Mesendoderm (in vitro differentiated cells): ENCODE results near the gene KLHL22.
A peak's percentile ranks its signal among the peaks of the same experiment; 100 is the strongest.

Experiments
- DNase-seq: peaks from one replicate; pipeline ENCODE4 v3.0.0; 2013
- H2AK5ac ChIP-seq: 2 replicates; pipeline ENCODE4 v1.6.1; 2013; ENCODE audit warnings: low read length, inconsistent platforms
- H2BK120ac ChIP-seq: 2 replicates; pipeline ENCODE4 v1.6.1; 2013; ENCODE audit warnings: low read depth, mild to moderate bottlenecking, low read length, moderate library complexity, mixed read lengths
- H2BK15ac ChIP-seq: replicated peaks from 2 replicates; pipeline ENCODE4 v1.6.1; 2013; ENCODE audit warnings: low read depth, mild to moderate bottlenecking, moderate library complexity
- H2BK5ac ChIP-seq: 2 replicates; pipeline ENCODE4 v1.6.1; 2013; ENCODE audit warnings: low read length, inconsistent platforms
- H3K18ac ChIP-seq: 2 replicates; pipeline ENCODE4 v1.6.1; 2013; ENCODE audit warnings: mild to moderate bottlenecking, low read length, mixed read lengths
- H3K23ac ChIP-seq: one replicate; pipeline ENCODE4 v1.6.1; 2013; ENCODE audit warnings: low read length
- H3K27ac ChIP-seq: 2 replicates; pipeline ENCODE4 v1.5.1; 2013; ENCODE audit warnings: low read depth, mild to moderate bottlenecking, inconsistent platforms, low read length, moderate library complexity
- H3K27me3 ChIP-seq: 2 replicates; pipeline ENCODE4 v1.6.1; 2013; ENCODE audit warnings: low read length, control low read depth, mild to moderate bottlenecking, inconsistent platforms; ENCODE audit not compliant: insufficient read depth, poor library complexity
- H3K36me3 ChIP-seq: 2 replicates; pipeline ENCODE4 v1.6.1; 2013; ENCODE audit warnings: low read length, inconsistent platforms; ENCODE audit not compliant: control insufficient read depth, insufficient read depth
- H3K4ac ChIP-seq: one replicate; pipeline ENCODE4 v1.6.1; 2013; ENCODE audit warnings: low read depth, mild to moderate bottlenecking, low read length, moderate library complexity
- H3K4me1 ChIP-seq: 2 replicates; pipeline ENCODE4 v1.6.1; 2013; ENCODE audit warnings: low read depth, low read length, inconsistent platforms; ENCODE audit not compliant: control insufficient read depth
- H3K4me2 ChIP-seq: 2 replicates; pipeline ENCODE4 v1.6.1; 2013; ENCODE audit warnings: low read length
- H3K4me3 ChIP-seq: 2 replicates; pipeline ENCODE4 v1.5.1; 2013; ENCODE audit warnings: mild to moderate bottlenecking, low read length
- H3K56ac ChIP-seq: one replicate; pipeline ENCODE4 v1.6.1; 2013; ENCODE audit warnings: low read length
- H3K79me1 ChIP-seq: 2 replicates; pipeline ENCODE4 v1.6.1; 2013; ENCODE audit warnings: low read length, inconsistent platforms
- H3K79me2 ChIP-seq: 2 replicates; pipeline ENCODE4 v1.6.1; 2013; ENCODE audit warnings: mild to moderate bottlenecking, low read length; ENCODE audit not compliant: control insufficient read depth, insufficient read depth
- H3K9ac ChIP-seq: 2 replicates; pipeline ENCODE4 v1.6.1; 2013; ENCODE audit warnings: low read length, inconsistent platforms
- H4K5ac ChIP-seq: one replicate; pipeline ENCODE4 v1.6.1; 2013; ENCODE audit warnings: low read length
- H4K8ac ChIP-seq: one replicate; pipeline ENCODE4 v1.6.1; 2013; ENCODE audit warnings: low read depth, mild to moderate bottlenecking, control low read depth, low read length, moderate library complexity
- WGBS: extraction: QIAGEN DNeasy Blood & Tissue Kit; methylation state at CpG from one replicate; pipeline ENCODE4 v1.1.7; 2013; ENCODE audit warnings: low lambda C conversion rate, missing lambda C conversion rate; ENCODE audit not compliant: insufficient coverage; ENCODE audit errors: extremely low coverage; 5-methylcytosine and 5-hydroxymethylcytosine counted together

The KLHL22 gene

DNA sequence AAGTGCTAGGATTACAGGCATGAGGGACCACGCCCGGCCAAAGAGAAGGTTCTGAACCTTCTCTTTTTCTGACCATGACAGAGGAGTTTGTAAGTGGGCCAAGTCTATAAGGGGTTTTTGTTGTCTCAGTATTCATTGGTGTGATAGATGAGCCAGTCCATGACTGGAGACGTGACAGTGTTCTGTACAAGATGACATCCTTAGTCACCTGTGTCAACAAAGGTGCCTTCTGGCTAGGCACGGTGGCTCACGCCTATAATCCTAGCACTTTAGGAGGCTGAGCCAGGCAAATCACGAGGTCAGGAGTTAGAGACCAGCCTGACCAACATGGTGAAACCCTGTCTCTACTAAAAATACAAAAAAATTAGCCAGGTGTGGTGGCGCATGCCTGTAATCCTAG, 4.2 kb upstream of the KLHL22 start:
- no peak for DNase-seq
- H2AK5ac ChIP-seq = no peak overlapping the region

DNA sequence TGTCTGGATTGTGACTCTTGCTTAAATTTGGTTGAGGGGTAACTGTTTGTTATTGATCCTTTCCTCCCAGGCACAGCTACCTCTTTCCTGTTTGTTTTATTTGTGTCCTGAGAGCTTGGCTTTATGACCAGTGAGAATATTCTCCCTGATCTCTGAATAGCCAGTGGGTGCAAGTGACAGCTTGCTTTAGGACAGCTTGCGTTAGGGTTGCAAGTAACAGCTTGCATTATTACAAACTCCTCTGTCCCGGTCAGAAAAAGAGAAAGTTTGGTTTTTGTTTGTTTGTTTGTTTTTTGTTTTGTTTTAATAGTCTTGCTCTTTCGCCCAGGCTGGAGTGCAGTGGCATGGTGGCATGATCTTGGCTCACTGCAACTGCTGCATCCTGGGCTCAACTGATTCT, 3.3 kb upstream of the KLHL22 start:
- no peak overlapping the region for H3K4me3 ChIP-seq
- no peak overlapping the region for H4K8ac ChIP-seq
- no peaks in the 10 kb centered on the region for H3K79me1 ChIP-seq
- no peak overlapping the region for H3K4me2 ChIP-seq
- H2AK5ac ChIP-seq = no peak overlapping the region
- H3K56ac ChIP-seq = no peak overlapping the region
- no peaks in the 10 kb centered on the region for H3K79me2 ChIP-seq
- H3K27me3 ChIP-seq = no peaks in the 10 kb centered on the region
- H2BK120ac ChIP-seq = no peak overlapping the region
- no peak overlapping the region for H2BK15ac ChIP-seq
- no peak overlapping the region for H3K23ac ChIP-seq
- no peak for DNase-seq
- no CpG with 5 or more reads among the region's 3 CpGs for WGBS
- H3K4me1 ChIP-seq = no peaks in the 10 kb centered on the region
- no peak overlapping the region for H3K18ac ChIP-seq
- no peak overlapping the region for H3K27ac ChIP-seq
- H3K9ac ChIP-seq = no peak overlapping the region
- H4K5ac ChIP-seq = no peak overlapping the region
- no peak overlapping the region for H2BK5ac ChIP-seq
- H3K4ac ChIP-seq = no peak overlapping the region
- no peaks in the 10 kb centered on the region for H3K36me3 ChIP-seq

More for the DNA sequence above, 4.2 kb upstream of the KLHL22 start:
- no CpG with 5 or more reads among the region's 7 CpGs for WGBS
- H3K4me3 ChIP-seq = no peak overlapping the region
- H2BK5ac ChIP-seq = no peak overlapping the region
- H3K27ac ChIP-seq = no peak overlapping the region
- H3K27me3 ChIP-seq = no peaks in the 10 kb centered on the region
- H3K23ac ChIP-seq = no peak overlapping the region
- no peak overlapping the region for H3K9ac ChIP-seq
- no peak overlapping the region for H3K18ac ChIP-seq
- no peaks in the 10 kb centered on the region for H3K36me3 ChIP-seq
- no peak overlapping the region for H3K4me2 ChIP-seq
- no peaks in the 10 kb centered on the region for H3K79me1 ChIP-seq
- no peaks in the 10 kb centered on the region for H3K79me2 ChIP-seq
- no peak overlapping the region for H4K5ac ChIP-seq
- H2BK120ac ChIP-seq = no peak overlapping the region
- H3K56ac ChIP-seq = no peak overlapping the region
- no peak overlapping the region for H2BK15ac ChIP-seq
- no peak overlapping the region for H4K8ac ChIP-seq
- no peak overlapping the region for H3K4ac ChIP-seq
- H3K4me1 ChIP-seq = no peaks in the 10 kb centered on the region

DNA sequence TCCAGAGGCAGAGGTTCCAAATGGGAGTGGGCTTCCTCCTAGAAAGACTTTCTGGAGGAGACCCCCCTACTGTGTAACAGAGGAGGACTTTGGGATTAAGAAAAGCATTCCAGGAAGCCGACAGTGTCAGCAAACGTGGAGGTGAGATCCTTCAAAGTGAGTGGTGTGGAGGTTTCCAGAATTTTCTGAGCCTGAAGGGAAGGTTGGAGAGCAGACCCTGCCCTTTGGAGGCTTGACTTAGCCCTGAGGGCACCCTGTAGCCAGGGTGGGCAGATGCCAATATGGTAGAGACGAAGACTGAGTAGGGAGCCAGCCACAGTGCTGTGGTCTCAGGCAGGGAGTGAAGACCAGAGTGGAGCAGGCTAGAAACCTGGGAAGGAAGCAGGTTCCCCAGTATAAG, 1.8 kb upstream of the KLHL22 start:
- no CpG with 5 or more reads among the region's 3 CpGs for WGBS
- Histone ChIP-seq H3K4ac (no peak overlapping the region), H3K9ac (no peak overlapping the region), H2AK5ac (no peak overlapping the region), H4K5ac (no peak overlapping the region), H2BK15ac (no peak overlapping the region), H3K23ac (no peak overlapping the region), H3K4me1 (no peaks in the 10 kb centered on the region), H2BK120ac (no peak overlapping the region), H3K79me2 (no peaks in the 10 kb centered on the region), H3K27ac (no peak overlapping the region), H3K56ac (no peak overlapping the region), H2BK5ac (no peak overlapping the region), H3K27me3 (no peaks in the 10 kb centered on the region), H3K79me1 (peaks cover 3% of the 10 kb centered on the region), H3K4me3 (no peak overlapping the region), H3K4me2 (no peak overlapping the region), H4K8ac (no peak overlapping the region), H3K18ac (no peak overlapping the region), H3K36me3 (no peaks in the 10 kb centered on the region)
- no peak for DNase-seq

GRCh38 chr22:20495861-20496681, 476 bp upstream of the KLHL22 start:
- WGBS = 100% methylated on average over 1 of the region's 54 CpGs
- Histone ChIP-seq H2BK15ac (no peak overlapping the region), H2BK5ac (peak overlapping the region; percentile 60), H3K79me2 (no peaks in the 10 kb centered on the region), H3K4me3 (peak overlapping the region; percentile 50), H3K36me3 (no peaks in the 10 kb centered on the region), H3K4me1 (no peaks in the 10 kb centered on the region), H3K4me2 (peak overlapping the region; percentile 56), H3K27me3 (no peaks in the 10 kb centered on the region), H3K23ac (no peak overlapping the region), H3K18ac (peak overlapping the region; percentile 36), H4K5ac (no peak overlapping the region), H3K79me1 (peaks cover 3% of the 10 kb centered on the region), H4K8ac (no peak overlapping the region), H3K9ac (peak overlapping the region; percentile 66), H3K4ac (no peak overlapping the region), H2AK5ac (no peak overlapping the region), H2BK120ac (no peak overlapping the region), H3K27ac (peak overlapping the region; percentile 13), H3K56ac (peak overlapping the region; percentile 96)
- DNase-seq = peak; percentile 95

- H4K5ac ChIP-seq = no peak overlapping the region
- no peak overlapping the region for H3K9ac ChIP-seq
- WGBS = no CpG with 5 or more reads among the region's 2 CpGs
- H3K4me2 ChIP-seq = no peak overlapping the region
- no peak overlapping the region for H2BK5ac ChIP-seq
- no peak overlapping the region for H3K4ac ChIP-seq
- H3K18ac ChIP-seq = no peak overlapping the region
- no peak for DNase-seq
- H3K27ac ChIP-seq = no peak overlapping the region
- H4K8ac ChIP-seq = no peak overlapping the region
- no peaks in the 10 kb centered on the region for H3K79me2 ChIP-seq
- H3K4me1 ChIP-seq = no peaks in the 10 kb centered on the region
- H2BK15ac ChIP-seq = no peak overlapping the region
- H3K23ac ChIP-seq = no peak overlapping the region
- peaks cover 3% of the 10 kb centered on the region for H3K79me1 ChIP-seq
- H3K4me3 ChIP-seq = no peak overlapping the region
- H3K27me3 ChIP-seq = no peaks in the 10 kb centered on the region
- no peak overlapping the region for H3K56ac ChIP-seq
- no peak overlapping the region for H2AK5ac ChIP-seq
- no peaks in the 10 kb centered on the region for H3K36me3 ChIP-seq
- H2BK120ac ChIP-seq = no peak overlapping the region
Measured at GRCh38 chr22:20491346-20491745, 4.2 kb downstream of the KLHL22 start.

GRCh38 chr22:20490941-20491307, 4.7 kb downstream of the KLHL22 start:
- Histone ChIP-seq H4K8ac (no peak overlapping the region), H2BK5ac (no peak overlapping the region), H3K56ac (no peak overlapping the region), H3K27me3 (no peaks in the 10 kb centered on the region), H3K4ac (no peak overlapping the region), H3K23ac (no peak overlapping the region), H2BK15ac (no peak overlapping the region), H3K27ac (no peak overlapping the region), H3K4me3 (no peak overlapping the region), H3K79me1 (peaks cover 3% of the 10 kb centered on the region), H4K5ac (no peak overlapping the region), H3K4me1 (no peaks in the 10 kb centered on the region), H3K18ac (no peak overlapping the region), H3K9ac (no peak overlapping the region), H2BK120ac (no peak overlapping the region), H2AK5ac (no peak overlapping the region), H3K36me3 (no peaks in the 10 kb centered on the region), H3K79me2 (no peaks in the 10 kb centered on the region), H3K4me2 (no peak overlapping the region)
- no CpG with 5 or more reads among the region's 1 CpG for WGBS
- no peak for DNase-seq
